ENCODE data around the gene STXBP3. TPM values are rescaled to one million over a fixed set of nuclear protein-coding genes. Genes with fewer than 3 reads are reported as not detected.

Gene STXBP3
- total RNA-seq, 1 donor, result 68.4 TPM

GRCh38 chr1:108703939-108704338, 42.5 kb upstream of the STXBP3 start:
- H3K4me1 ChIP-seq (ENCODE audit: insufficient read depth, low read length), result peaks cover 28% of the 10 kb centered on the region
- H3K9me3 ChIP-seq (ENCODE audit: low read depth, low read length), result no peaks in the 10 kb centered on the region
- peaks cover 27% of the 10 kb centered on the region for H3K36me3 ChIP-seq (ENCODE audit: insufficient read depth, low read length)
- no peaks in the 10 kb centered on the region for H4K20me1 ChIP-seq (ENCODE audit: insufficient read depth, low read length)
- H3K4me3 ChIP-seq (ENCODE audit: insufficient read depth, low read length), result peak overlapping the region; percentile 26
- no peaks in the 10 kb centered on the region for H3K27me3 ChIP-seq (ENCODE audit: insufficient read depth, low read length)
- no peak overlapping the region for H2AFZ ChIP-seq (ENCODE audit: low read length)
- H3K4me2 ChIP-seq (ENCODE audit: insufficient read depth, low read length), result peak overlapping the region; percentile 54
- H3K27ac ChIP-seq (ENCODE audit: low read depth, low read length), result peak overlapping the region; percentile 75
- TF ChIP-seq CTCF (IDR thresholded peaks at IDR 0.05; ENCODE audit: extremely low read depth, low read depth, low read length), result no peak
- H3K79me2 ChIP-seq (ENCODE audit: insufficient read depth, low read length), result no peaks in the 10 kb centered on the region
- no peak for DNase-seq (ENCODE audit: insufficient read length, low spot score, missing footprints)

- Histone ChIP-seq H3K4me2 (ENCODE audit: insufficient read depth, low read length) (peak overlapping the region; percentile 54), H3K9me3 (ENCODE audit: low read depth, low read length) (no peaks in the 10 kb centered on the region), H3K79me2 (ENCODE audit: insufficient read depth, low read length) (no peaks in the 10 kb centered on the region), H3K27me3 (ENCODE audit: insufficient read depth, low read length) (no peaks in the 10 kb centered on the region), H3K4me1 (ENCODE audit: insufficient read depth, low read length) (peaks cover 28% of the 10 kb centered on the region), H4K20me1 (ENCODE audit: insufficient read depth, low read length) (no peaks in the 10 kb centered on the region), H3K27ac (ENCODE audit: low read depth, low read length) (peak overlapping the region; percentile 75), H3K4me3 (ENCODE audit: insufficient read depth, low read length) (peak overlapping the region; percentile 26), H2AFZ (ENCODE audit: low read length) (no peak overlapping the region), H3K36me3 (ENCODE audit: insufficient read depth, low read length) (peaks cover 21% of the 10 kb centered on the region)
- TF ChIP-seq CTCF (IDR thresholded peaks at IDR 0.05; ENCODE audit: extremely low read depth, low read depth, low read length), result no peak
- peak; percentile 79 for DNase-seq (ENCODE audit: insufficient read length, low spot score, missing footprints)
Measured at GRCh38 chr1:108704496-108704895, 42.0 kb upstream of the STXBP3 start.

- TF ChIP-seq CTCF (IDR thresholded peaks at IDR 0.05; ENCODE audit: extremely low read depth, low read depth, low read length), result no peak
- no peaks in the 10 kb centered on the region for H3K9me3 ChIP-seq (ENCODE audit: low read depth, low read length)
- DNase-seq (ENCODE audit: insufficient read length, low spot score, missing footprints), result no peak
- no peak overlapping the region for H3K4me3 ChIP-seq (ENCODE audit: insufficient read depth, low read length)
- no peaks in the 10 kb centered on the region for H3K36me3 ChIP-seq (ENCODE audit: insufficient read depth, low read length)
- H3K4me2 ChIP-seq (ENCODE audit: insufficient read depth, low read length), result no peak overlapping the region
- H3K27ac ChIP-seq (ENCODE audit: low read depth, low read length), result no peak overlapping the region
- no peaks in the 10 kb centered on the region for H4K20me1 ChIP-seq (ENCODE audit: insufficient read depth, low read length)
- no peak overlapping the region for H2AFZ ChIP-seq (ENCODE audit: low read length)
- H3K4me1 ChIP-seq (ENCODE audit: insufficient read depth, low read length), result peaks cover 28% of the 10 kb centered on the region
- H3K79me2 ChIP-seq (ENCODE audit: insufficient read depth, low read length), result no peaks in the 10 kb centered on the region
- H3K27me3 ChIP-seq (ENCODE audit: insufficient read depth, low read length), result no peaks in the 10 kb centered on the region
Measured at GRCh38 chr1:108706643-108707042, 39.8 kb upstream of the STXBP3 start.

GRCh38 chr1:108708691-108709660, 37.5 kb upstream of the STXBP3 start:
- peak; percentile 19 for TF ChIP-seq CTCF (IDR thresholded peaks at IDR 0.05; ENCODE audit: extremely low read depth, low read depth, low read length)

More at GRCh38 chr1:108708691-108709660, 37.5 kb upstream of the STXBP3 start:
- no peak overlapping the region for H3K27ac ChIP-seq (ENCODE audit: low read depth, low read length)
- no peaks in the 10 kb centered on the region for H3K36me3 ChIP-seq (ENCODE audit: insufficient read depth, low read length)
- no peak overlapping the region for H3K4me3 ChIP-seq (ENCODE audit: insufficient read depth, low read length)
- H3K79me2 ChIP-seq (ENCODE audit: insufficient read depth, low read length), result no peaks in the 10 kb centered on the region
- no peak for DNase-seq (ENCODE audit: insufficient read length, low spot score, missing footprints)
- no peaks in the 10 kb centered on the region for H3K9me3 ChIP-seq (ENCODE audit: low read depth, low read length)
- peaks cover 30% of the 10 kb centered on the region for H3K4me1 ChIP-seq (ENCODE audit: insufficient read depth, low read length)
- H3K27me3 ChIP-seq (ENCODE audit: insufficient read depth, low read length), result no peaks in the 10 kb centered on the region
- no peaks in the 10 kb centered on the region for H4K20me1 ChIP-seq (ENCODE audit: insufficient read depth, low read length)
- peak overlapping the region; percentile 26 for H2AFZ ChIP-seq (ENCODE audit: low read length)
- H3K4me2 ChIP-seq (ENCODE audit: insufficient read depth, low read length), result no peak overlapping the region
